Measurements from ENCODE around the gene TSTD1. TPM values are rescaled to one million over a fixed set of nuclear protein-coding genes. Genes with fewer than 3 reads are reported as not detected.

Gene TSTD1
- total and polyA plus RNA-seq, 10 of the 15 experiments (the other 5 are each of a cell fraction or from before 2014, with no cell fraction given) = 33.3 to 145 (median 89.4) TPM

DNA sequence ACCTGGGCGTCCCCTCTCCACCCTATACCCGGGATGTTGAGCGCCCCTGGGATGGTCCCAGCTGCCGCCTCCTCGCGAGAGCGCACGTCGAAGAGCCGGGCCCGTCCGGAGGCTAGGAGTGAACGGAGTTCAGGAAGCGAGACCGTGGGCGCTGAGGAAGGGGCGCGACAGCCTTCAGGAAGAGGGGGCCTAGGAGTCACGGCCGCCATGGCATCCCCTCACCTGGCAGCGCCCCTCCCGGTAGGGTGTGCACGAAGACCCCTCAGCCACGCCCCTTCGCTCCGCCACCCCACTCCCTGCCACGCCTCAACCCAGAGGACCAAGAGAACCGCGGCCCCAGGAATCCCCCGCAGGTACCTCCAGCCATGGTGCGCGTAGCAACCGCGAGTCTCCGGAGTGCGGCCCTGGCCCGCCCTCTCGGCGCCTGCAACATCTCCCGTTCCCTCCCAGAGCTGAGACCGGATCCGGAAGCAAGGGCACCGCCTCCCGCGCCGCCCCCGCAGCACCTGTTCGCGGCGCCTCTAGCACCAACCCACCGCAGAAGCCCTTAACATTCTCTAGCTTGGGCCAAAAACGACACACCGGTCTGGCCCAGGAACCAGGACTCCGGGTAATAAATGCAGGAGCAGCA is at the start of gene TSTD1 (continued):
- TF ChIP-seq, protein P1, sequence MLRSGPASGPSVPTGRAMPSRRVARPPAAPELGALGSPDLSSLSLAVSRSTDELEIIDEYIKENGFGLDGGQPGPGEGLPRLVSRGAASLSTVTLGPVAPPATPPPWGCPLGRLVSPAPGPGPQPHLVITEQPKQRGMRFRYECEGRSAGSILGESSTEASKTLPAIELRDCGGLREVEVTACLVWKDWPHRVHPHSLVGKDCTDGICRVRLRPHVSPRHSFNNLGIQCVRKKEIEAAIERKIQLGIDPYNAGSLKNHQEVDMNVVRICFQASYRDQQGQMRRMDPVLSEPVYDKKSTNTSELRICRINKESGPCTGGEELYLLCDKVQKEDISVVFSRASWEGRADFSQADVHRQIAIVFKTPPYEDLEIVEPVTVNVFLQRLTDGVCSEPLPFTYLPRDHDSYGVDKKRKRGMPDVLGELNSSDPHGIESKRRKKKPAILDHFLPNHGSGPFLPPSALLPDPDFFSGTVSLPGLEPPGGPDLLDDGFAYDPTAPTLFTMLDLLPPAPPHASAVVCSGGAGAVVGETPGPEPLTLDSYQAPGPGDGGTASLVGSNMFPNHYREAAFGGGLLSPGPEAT (IDR thresholded peaks at IDR 0.05; ENCODE audit: low read depth) = peak; percentile 65; the same call in 1 of the 2 replicates
- TF ChIP-seq, protein P2, sequence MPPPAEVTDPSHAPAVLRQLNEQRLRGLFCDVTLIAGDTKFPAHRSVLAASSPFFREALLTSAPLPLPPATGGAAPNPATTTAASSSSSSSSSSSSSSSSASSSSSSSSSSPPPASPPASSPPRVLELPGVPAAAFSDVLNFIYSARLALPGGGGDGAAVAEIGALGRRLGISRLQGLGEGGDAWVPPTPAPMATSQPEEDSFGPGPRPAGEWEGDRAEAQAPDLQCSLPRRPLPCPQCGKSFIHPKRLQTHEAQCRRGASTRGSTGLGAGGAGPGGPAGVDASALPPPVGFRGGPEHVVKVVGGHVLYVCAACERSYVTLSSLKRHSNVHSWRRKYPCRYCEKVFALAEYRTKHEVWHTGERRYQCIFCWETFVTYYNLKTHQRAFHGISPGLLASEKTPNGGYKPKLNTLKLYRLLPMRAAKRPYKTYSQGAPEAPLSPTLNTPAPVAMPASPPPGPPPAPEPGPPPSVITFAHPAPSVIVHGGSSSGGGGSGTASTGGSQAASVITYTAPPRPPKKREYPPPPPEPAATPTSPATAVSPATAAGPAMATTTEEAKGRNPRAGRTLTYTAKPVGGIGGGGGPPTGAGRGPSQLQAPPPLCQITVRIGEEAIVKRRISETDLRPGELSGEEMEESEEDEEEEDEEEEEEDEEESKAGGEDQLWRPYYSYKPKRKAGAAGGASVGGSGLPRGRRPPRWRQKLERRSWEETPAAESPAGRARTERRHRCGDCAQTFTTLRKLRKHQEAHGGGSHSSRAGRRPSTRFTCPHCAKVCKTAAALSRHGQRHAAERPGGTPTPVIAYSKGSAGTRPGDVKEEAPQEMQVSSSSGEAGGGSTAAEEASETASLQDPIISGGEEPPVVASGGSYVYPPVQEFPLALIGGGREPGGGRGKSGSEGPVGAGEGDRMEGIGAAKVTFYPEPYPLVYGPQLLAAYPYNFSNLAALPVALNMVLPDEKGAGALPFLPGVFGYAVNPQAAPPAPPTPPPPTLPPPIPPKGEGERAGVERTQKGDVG (CRISPR knock-in tag; IDR thresholded peaks at IDR 0.05) = no peak
- TF ChIP-seq CHD2 (IDR thresholded peaks at IDR 0.05; ENCODE audit: borderline replicate concordance, low read depth, low read length) = 0 out of 2 replicates have a peak, but pooled peaks have one; percentile 30
- TF ChIP-seq NFIC (IDR thresholded peaks at IDR 0.05; ENCODE audit: low read depth, low read length) = no peak
- 0 out of 2 replicates have a peak, but pooled peaks have one; percentile 55 for TF ChIP-seq BACH1 (IDR thresholded peaks at IDR 0.05; ENCODE audit: borderline replicate concordance)
- TF ChIP-seq SMARCA5 (IDR thresholded peaks at IDR 0.05) = no peak
- TF ChIP-seq NR2C2 (IDR thresholded peaks at IDR 0.05; ENCODE audit: borderline replicate concordance, control insufficient read depth, insufficient read length, low read depth) = no peak
- no peak for TF ChIP-seq CREM (IDR thresholded peaks at IDR 0.05; ENCODE audit: low read depth)
- no peak for TF ChIP-seq NFYA (IDR thresholded peaks at IDR 0.05; ENCODE audit: borderline replicate concordance, low read depth, low read length)
- no peak for TF ChIP-seq MYC (IDR thresholded peaks at IDR 0.05; ENCODE audit: insufficient read depth, insufficient read length, insufficient replicate concordance, low read length, severe bottlenecking)
- no peak for TF ChIP-seq RCOR1 (conservative IDR thresholded peaks at IDR 0.05; ENCODE audit: low read depth, low read length)
- TF ChIP-seq SIX5 (IDR thresholded peaks at IDR 0.05; ENCODE audit: low read depth, low read length, severe bottlenecking) = no peak
- TF ChIP-seq SMAD5 (IDR thresholded peaks at IDR 0.05; ENCODE audit: low read depth) = no peak; the same call in 1 of the 2 replicates
- TF ChIP-seq IKZF2 (IDR thresholded peaks at IDR 0.05) = no peak
- TF ChIP-seq, protein P3, sequence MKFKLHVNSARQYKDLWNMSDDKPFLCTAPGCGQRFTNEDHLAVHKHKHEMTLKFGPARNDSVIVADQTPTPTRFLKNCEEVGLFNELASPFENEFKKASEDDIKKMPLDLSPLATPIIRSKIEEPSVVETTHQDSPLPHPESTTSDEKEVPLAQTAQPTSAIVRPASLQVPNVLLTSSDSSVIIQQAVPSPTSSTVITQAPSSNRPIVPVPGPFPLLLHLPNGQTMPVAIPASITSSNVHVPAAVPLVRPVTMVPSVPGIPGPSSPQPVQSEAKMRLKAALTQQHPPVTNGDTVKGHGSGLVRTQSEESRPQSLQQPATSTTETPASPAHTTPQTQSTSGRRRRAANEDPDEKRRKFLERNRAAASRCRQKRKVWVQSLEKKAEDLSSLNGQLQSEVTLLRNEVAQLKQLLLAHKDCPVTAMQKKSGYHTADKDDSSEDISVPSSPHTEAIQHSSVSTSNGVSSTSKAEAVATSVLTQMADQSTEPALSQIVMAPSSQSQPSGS (IDR thresholded peaks at IDR 0.05; ENCODE audit: low read length) = no peak; the same call in 1 of the 2 replicates
- TF ChIP-seq CBX3 (IDR thresholded peaks at IDR 0.05; ENCODE audit: borderline replicate concordance, low read depth) = no peak
- no peak for TF ChIP-seq SMC3 (IDR thresholded peaks at IDR 0.05; ENCODE audit: borderline replicate concordance, low read length)
- TF ChIP-seq, protein P4, sequence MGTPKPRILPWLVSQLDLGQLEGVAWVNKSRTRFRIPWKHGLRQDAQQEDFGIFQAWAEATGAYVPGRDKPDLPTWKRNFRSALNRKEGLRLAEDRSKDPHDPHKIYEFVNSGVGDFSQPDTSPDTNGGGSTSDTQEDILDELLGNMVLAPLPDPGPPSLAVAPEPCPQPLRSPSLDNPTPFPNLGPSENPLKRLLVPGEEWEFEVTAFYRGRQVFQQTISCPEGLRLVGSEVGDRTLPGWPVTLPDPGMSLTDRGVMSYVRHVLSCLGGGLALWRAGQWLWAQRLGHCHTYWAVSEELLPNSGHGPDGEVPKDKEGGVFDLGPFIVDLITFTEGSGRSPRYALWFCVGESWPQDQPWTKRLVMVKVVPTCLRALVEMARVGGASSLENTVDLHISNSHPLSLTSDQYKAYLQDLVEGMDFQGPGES (IDR thresholded peaks at IDR 0.05) = no peak
- TF ChIP-seq, protein P5, sequence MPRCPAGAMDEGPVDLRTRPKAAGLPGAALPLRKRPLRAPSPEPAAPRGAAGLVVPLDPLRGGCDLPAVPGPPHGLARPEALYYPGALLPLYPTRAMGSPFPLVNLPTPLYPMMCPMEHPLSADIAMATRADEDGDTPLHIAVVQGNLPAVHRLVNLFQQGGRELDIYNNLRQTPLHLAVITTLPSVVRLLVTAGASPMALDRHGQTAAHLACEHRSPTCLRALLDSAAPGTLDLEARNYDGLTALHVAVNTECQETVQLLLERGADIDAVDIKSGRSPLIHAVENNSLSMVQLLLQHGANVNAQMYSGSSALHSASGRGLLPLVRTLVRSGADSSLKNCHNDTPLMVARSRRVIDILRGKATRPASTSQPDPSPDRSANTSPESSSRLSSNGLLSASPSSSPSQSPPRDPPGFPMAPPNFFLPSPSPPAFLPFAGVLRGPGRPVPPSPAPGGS (IDR thresholded peaks at IDR 0.05; ENCODE audit: borderline replicate concordance, insufficient read depth, low read depth, low read length, poor library complexity, severe bottlenecking) = peak; percentile 76
- TF ChIP-seq RUNX3 (IDR thresholded peaks at IDR 0.05; ENCODE audit: low read length) = peak; percentile 62
